DLD1 (cell line): ENCODE data around the gene EBF4.
"Not testable (repeated sequence)": the region's sequence is repeated elsewhere in the genome, so short reads cannot be mapped to it uniquely, and the experiment has no call there.

Experiments used
- in situ Hi-C: cut with HindIII; loops from 2 replicates; pipeline ENCODE4 v1.10.0; 2017; ENCODE audit warnings: low sequenced_read_pairs

Gene EBF4

GRCh38 chr20:2671977-2672376 lies 20.6 kb upstream of the EBF4 start:
- in situ Hi-C loops: no loop called here

DNA sequence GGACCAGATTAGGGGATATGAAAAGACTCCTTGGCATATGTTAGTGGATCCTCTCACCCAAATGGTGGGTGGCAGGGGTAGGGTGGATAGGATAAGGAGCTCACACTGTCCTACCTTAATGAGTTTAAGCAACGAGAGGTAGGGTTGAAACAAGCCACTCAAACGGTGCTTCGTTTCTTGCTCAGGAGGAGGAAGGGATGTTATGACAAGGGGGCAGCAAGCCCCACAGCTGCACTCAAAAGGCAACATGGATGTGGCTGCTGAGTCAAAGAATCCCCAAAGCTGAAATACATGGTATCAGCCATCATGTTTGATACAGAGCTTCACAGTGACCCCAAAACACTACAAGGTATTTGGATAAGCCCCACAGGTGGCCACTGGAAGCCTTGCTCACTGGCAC lies 20.1 kb upstream of the EBF4 start:
- in situ Hi-C loops: no loop called here

DNA sequence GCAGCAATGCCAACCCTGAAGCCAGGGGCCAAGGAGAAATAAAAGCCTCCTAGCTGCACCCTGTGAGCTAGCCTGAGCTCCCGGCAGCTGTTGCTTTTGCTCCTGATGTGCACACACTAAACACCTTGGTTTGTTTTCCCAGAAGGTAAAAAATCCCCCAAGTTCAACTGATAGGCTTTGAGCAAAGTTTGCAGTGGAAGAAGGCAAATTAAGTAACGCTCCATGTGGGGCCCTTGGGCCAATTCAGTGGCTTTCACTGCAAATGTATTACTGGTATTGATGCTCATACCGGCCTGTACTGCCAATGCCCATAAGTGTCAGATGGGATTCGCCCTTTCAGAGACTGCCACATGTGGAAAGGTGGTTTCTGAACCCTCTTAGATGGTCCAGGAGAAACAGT lies 19.1 kb upstream of the EBF4 start:
- in situ Hi-C loops: no loop called here

DNA sequence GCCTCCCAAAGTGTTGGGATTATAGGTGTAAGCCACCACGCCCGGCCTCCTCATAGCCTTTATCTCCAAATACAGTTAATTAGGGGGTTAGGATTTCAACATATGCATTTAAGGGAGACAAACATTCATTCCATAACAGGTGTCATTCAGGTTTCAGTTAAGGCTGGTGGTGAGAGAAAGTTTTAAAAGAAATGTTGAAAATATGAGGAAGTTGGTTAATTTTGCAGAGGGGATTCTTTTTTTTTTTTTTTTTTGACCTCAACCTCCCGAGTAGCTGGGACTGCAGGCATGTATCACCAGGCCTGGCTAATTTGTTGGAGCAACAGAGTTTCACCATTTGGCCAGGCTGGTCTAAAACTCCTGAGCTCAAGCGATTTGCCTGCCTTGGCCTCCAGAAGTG lies 12.5 kb upstream of the EBF4 start:
- in situ Hi-C loops: no loop called here

- in situ Hi-C loops: not testable (repeated sequence)
Measured at GRCh38 chr20:2682040-2682439, 10.5 kb upstream of the EBF4 start.

GRCh38 chr20:2684817-2685216 lies 7.8 kb upstream of the EBF4 start:
- in situ Hi-C loops: not testable (repeated sequence)

GRCh38 chr20:2687514-2687913 lies 5.1 kb upstream of the EBF4 start:
- in situ Hi-C loops: no loop called here

DNA sequence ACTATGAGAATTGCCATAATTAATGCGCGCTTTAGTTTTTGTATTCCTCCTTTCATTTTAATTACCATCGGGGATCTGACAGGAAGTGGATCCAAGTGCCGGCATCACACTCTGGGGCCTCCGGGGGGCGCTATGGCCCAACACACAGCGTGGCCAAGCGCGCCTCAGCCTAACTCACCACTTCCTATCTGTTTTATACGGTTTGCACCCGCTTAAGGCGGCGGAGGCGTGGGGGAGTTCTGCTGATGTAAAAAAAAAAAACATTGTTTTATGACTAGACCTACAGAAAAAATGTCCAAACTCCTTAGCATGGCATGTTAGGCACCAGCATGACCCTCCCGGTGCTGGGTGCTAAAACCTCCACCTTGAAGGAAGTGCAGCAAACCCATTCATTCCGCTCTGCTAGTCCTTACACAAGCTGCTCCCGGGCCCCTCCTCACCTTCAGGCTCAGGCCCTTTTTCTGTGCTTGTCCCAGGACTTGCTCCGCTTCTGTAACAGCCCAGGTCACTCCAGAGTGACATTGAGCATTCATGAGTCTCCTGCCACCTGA lies 4.5 kb upstream of the EBF4 start:
- in situ Hi-C loops: no loop called here

DNA sequence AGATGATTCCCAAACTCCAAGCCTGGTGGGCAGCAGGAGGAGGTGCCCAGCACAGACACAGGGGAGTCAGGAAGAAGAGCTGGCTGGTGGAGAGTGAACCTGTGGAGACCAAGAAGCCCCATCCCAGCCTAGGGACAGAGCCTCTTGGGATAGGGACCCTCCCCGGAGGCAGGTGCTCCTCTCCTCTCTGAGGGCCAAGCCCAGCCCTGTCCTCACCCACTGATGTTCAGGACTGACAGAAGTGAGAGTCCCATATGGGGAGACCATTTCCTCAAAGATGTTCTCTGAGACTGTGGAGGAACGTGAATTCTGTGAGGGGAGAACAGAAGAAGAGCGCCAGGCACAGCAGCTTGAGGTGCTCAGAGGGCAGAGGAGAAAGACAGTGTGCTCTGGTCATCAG lies 2.4 kb upstream of the EBF4 start:
- in situ Hi-C loops: no loop called here

GRCh38 chr20:2690718-2691117 lies 1.9 kb upstream of the EBF4 start:
- in situ Hi-C loops: no loop called here

DNA sequence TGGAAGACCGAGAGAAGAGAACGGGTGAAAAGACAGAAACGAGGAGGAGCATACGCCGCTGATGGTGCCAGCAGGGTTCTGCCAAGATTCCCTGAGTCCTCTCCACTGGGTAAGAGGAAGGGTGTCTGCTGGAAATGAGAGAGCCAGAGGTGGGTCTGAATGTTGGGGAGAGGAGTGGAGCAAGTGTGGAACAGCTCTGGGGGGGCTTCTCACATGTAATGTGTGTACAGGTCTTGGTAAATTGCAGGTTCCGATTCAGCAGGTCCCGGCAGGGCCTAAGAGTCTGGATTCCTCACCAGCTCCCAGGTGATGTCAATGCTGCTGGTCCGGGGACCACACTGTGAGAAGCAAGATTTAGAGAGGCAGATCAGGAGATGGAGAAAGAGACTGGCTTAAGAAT lies 1.5 kb upstream of the EBF4 start:
- in situ Hi-C loops: no loop called here

DNA sequence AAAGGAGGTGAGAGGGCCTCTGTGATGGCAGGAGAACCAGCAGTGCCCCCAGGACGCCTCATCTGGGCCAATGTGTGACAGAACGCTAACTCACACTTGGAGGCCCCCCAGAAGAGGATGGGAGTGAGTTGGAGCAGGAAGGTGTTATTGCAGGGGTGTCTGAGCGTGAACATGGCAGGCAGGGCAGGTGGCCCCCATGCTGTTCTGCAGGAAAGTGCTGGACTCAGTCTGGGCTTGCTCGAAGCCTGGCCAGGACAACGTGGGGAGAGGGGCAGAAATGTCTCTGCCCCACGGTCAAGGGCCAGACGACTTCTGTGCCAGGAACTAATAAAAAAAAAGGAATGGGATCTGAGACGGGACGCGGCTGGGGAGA lies 931 bp upstream of the EBF4 start:
- in situ Hi-C loops: no loop called here

- in situ Hi-C loops: no loop called here
Measured at GRCh38 chr20:2692886-2693285, 306 bp downstream of the EBF4 start.

DNA sequence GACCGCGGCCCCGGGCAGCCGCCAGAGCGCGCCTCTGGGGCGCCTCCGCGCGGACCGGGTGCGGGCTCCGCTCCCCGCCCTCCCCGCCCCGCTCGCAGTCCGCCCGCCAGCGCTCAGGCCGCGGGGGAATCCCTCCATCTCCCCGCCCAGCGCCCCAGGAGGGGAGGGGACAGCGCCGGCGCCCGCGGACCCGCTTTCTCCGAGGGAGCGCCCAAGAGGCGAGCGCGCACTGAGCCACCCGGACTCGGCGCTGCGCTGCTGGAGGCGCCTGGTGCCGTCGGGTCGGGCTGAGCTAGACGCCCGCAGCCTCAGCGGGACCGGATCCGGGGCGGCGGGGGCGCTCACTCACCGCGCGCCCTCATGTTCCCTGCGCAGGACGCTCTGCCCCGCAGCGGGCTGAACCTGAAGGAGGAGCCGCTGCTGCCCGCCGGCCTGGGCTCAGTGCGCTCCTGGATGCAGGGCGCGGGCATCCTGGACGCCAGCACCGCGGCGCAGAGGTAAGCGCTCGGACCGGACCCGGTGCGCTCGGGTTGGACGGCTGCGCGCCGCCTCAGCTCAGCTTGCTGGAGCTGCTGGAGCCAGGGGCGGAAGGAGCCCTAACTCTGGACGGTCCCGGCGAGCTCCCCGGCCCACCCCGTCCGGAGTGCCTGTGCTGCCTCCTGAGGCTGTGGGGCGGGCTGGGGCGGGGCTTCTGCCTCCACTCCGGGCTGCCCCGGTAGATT lies 867 bp downstream of the EBF4 start:
- in situ Hi-C loops: no loop called here

DNA sequence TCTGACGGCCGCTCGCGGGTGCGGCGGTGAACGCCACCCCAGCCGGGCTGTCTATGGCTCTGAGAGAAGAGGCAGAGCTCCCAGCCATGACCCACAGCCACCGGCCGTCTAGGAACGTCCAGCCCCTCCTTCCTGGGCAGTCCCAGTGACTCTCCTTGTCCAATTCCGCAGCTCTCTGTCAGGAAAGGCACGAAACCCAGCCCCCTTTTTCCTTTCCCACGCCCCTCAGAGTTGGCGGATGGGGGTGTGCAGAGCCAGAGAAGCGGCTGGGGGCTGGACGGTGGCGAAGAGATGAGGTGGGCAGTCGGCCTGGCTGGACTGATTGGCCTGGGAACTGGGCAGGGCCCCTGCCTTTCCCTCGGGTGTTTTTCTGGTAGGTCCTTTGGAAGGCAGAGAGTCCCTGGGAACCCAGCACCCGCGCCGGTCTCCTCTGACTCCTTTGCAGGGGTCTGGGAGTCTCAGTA lies 1.5 kb downstream of the EBF4 start:
- in situ Hi-C loops: no loop called here

DNA sequence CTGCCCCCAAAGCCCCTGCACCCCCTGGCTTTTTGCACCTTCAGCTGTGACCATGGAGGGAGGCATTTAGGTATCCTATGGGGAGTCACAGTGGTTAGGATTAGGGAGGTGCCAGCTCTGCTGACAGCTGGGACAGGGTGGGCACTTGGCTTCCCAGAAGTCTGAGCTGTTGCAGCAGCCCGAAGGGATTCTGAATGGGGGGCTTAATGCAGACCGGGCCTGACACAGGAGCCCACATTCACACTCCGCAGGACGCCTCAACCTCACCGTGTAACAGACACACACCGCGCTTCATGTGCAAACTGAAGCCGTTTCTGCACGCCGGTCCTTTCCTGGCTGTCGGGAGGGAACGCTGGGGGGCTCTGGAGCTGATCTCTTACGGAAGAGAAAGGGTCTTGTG lies 1.9 kb downstream of the EBF4 start:
- in situ Hi-C loops: no loop called here

DNA sequence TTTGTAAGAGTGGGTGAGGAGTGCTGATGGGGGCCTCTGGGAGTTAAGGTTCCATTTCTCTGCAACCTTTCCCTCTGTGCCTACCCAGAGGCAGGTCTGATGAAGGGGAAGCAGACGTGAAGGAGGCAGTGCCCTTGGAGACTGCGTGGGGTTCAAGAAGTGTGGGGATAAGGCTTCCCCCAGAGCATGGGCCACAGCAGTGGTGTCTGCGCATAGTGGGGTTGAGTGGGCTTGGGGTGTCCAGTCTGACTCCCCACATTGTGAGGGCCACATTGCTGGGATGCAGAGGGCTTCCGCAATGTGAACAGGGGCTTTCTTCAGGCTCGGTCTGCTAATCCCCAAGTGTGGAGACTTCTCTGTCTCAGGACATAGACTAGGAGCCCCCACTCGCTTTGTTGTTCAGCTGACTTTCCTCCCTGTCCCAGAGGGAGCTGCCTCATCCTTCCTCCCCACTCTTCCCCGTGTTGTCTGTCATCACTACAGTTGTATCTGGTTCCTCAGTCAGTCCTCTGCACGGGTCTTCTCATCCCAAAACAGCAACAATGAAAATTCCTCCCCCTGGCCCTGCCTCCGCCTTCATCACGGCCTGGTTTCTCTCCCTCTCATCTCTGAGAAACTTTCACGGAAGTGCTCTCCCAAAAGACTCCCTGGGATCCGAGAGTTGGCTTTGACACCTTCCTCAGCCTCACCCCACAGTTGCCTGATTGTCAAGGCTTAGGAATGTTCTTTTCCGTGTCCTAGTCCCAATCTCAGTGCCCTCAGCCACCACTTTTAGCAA lies 2.8 kb downstream of the EBF4 start:
- in situ Hi-C loops: no loop called here

DNA sequence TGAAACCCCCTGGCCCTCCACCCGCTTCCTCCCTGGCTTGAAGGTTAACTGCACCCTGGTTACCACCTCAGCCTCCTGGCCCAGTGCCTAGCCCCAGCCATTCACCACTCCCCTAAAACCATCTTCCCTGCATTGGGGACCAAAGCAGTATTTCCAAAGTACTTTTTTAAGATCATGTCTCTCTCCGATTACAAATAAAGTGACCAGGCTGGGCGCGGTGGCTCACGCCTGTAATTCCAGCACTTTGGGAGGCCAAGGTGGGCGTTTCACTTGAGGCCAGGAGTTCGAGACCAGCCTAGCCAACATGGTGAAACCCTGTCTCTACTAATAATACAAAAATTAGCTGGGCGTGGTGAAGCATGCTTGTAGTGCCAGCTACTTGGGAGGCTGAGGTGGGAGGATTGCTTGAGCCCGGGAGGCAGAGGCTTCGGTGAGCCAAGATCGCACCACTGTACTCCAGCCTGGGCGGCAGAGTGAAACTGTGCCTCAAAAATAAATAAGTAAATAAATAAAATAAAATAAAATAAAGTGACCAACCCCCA lies 3.5 kb downstream of the EBF4 start:
- in situ Hi-C loops: not testable (repeated sequence)

DNA sequence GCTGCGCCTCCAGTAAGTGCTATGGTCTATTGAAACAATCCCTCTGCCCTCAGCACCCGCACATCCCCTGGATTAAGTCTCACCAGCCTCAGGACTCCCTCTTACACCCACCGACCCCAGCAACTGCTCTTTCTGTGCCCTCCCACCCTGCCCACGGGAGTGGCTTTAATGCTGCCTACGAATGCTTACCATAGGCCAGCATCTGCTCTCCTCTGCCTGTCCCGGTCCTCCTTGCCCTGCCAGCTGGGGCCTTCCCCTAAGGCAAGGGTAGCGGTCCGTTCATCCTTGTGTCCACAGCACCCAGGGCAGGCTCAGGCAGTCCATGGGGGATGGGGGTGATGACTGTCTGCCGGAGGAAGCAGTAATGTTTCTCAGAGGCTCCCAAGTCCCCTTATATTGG lies 4.1 kb downstream of the EBF4 start:
- in situ Hi-C loops: no loop called here

DNA sequence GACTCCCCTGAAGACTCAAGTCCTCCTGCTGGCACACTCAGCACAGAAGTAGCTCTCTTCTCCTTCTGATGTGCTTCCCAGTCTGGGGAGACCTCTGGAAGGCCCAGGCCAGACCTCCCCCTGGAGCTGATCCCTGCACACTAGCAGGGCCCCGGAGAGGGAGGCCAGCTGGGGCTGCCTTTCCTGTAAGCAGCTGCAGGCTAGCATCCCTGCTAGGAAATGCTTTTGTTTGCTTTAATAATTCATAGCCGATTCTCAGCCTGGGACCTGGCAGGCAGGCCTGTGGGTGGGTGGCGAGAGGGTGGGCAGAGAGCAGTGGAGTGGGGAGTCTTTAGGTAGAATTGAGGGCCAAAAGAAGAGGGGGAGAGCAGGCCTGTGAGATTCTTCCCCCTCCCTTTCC lies 5.2 kb downstream of the EBF4 start:
- in situ Hi-C loops: no loop called here

GRCh38 chr20:2698186-2698817 lies 5.7 kb downstream of the EBF4 start:
- in situ Hi-C loops: no loop called here
